ENCODE measurements around the gene DDX10. TPM values are rescaled to one million over a fixed set of nuclear protein-coding genes. Genes with fewer than 3 reads are reported as not detected.

DDX10 gene
- total and polyA plus RNA-seq, 3 experiments from 2014 or later, result 17.5 to 51.6 (median 49.8) TPM

DNA sequence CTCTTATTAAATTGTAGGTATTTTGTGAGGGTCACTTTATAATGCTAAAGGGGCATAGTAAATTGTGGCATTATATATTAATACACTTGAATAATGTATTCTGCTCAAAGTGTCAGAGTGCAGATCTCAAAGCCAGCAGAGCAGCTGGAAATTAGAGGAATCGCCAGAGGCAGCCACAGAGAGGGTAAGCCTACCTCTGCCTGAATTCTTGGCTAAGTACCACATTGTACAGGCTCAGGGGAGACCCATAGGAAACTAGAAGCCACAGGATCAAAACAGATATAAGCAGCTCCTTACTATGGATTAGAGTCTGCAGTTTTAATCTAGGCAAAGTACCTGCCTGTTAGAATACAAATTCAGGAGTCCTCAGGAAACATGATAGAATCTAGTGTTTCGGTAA lies 249.3 kb downstream of the DDX10 start:
- H3K4me1 ChIP-seq (ENCODE audit: insufficient read depth, low read length), result no peaks in the 10 kb centered on the region
- no peak for DNase-seq
- peaks cover 0 to 3% (median 0%) of the 10 kb centered on the region in 3 donors for H3K4me1 Mint-ChIP-seq
- H3K36me3 Mint-ChIP-seq, result peaks cover 18% of the 10 kb centered on the region in 3 donors
- H3K9me3 ChIP-seq (ENCODE audit: low read length), result no peaks in the 10 kb centered on the region
- no peak overlapping the region for H3K4me3 ChIP-seq (ENCODE audit: low read length)
- H3K27me3 ChIP-seq (ENCODE audit: insufficient read depth, low read length, poor library complexity, severe bottlenecking), result no peaks in the 10 kb centered on the region
- no peak overlapping the region for H3K4me3 Mint-ChIP-seq
- ChIA-PET CTCF (no interaction called here), POLR2A (no interaction called here)
- H3K27ac Mint-ChIP-seq, result no peak overlapping the region
- no peaks in the 10 kb centered on the region for H3K27me3 Mint-ChIP-seq
- no peaks in the 10 kb centered on the region for H3K36me3 ChIP-seq (ENCODE audit: insufficient read depth, low read length)
- no peaks in the 10 kb centered on the region for H3K9me3 Mint-ChIP-seq
- H3K27ac ChIP-seq (ENCODE audit: low read depth, low read length), result no peak overlapping the region

DNA sequence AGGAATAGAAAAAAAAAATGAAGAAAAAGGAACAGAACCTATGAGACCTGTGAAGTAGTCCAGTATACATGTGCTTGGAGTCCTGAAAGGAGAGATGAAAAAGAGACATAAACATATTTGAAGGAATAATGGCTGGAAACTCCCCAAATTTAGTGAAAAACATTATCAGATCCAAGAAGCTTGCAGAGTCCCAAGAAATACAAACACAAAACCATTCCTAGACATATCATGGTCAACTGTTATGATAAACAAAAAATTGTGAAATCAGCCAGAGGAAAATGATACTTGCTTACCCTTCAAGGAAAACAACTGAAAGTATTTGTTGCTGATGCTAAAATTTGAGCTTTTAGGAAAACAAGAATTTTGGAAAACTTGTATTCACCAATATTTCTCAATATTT lies 250.1 kb downstream of the DDX10 start:
- H3K27me3 Mint-ChIP-seq, result no peaks in the 10 kb centered on the region
- H3K4me1 Mint-ChIP-seq, result no peaks in the 10 kb centered on the region
- POLR2A ChIA-PET, result no interaction called here
- Histone ChIP-seq H3K27ac (ENCODE audit: low read depth, low read length) (no peak overlapping the region), H3K9me3 (ENCODE audit: low read length) (no peaks in the 10 kb centered on the region), H3K4me3 (ENCODE audit: low read length) (no peak overlapping the region), H3K4me1 (ENCODE audit: insufficient read depth, low read length) (no peaks in the 10 kb centered on the region), H3K36me3 (ENCODE audit: insufficient read depth, low read length) (no peaks in the 10 kb centered on the region), H3K27me3 (ENCODE audit: insufficient read depth, low read length, poor library complexity, severe bottlenecking) (no peaks in the 10 kb centered on the region)
- no peak overlapping the region for H3K27ac Mint-ChIP-seq
- no peak for DNase-seq
- H3K4me3 Mint-ChIP-seq, result no peak overlapping the region
- CTCF ChIA-PET, result no interaction called here
- peaks cover 17 to 25% (median 18%) of the 10 kb centered on the region in 3 donors for H3K36me3 Mint-ChIP-seq
- no peaks in the 10 kb centered on the region for H3K9me3 Mint-ChIP-seq

DNA sequence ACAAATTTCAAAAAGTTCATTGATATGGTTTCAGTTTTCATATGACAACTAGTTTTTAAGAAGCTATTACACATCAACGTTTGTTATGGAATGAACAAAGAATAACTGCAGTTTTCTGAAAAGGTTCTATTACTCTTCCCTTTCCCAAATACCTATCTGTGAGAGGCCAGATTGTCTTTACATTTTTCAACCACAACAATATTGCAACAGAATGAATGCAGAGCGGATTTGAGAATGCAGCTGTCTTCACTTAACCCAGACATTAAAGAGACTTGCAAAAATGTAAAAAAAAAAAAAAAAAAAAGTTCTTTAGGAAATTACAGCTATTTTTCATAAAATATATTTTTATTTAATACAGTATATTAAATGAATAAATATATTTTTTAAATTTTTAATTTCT lies 250.8 kb downstream of the DDX10 start:
- Histone ChIP-seq H3K27ac (ENCODE audit: low read depth, low read length) (no peak overlapping the region), H3K9me3 (ENCODE audit: low read length) (no peaks in the 10 kb centered on the region), H3K4me3 (ENCODE audit: low read length) (no peak overlapping the region), H3K4me1 (ENCODE audit: insufficient read depth, low read length) (no peaks in the 10 kb centered on the region), H3K36me3 (ENCODE audit: insufficient read depth, low read length) (no peaks in the 10 kb centered on the region), H3K27me3 (ENCODE audit: insufficient read depth, low read length, poor library complexity, severe bottlenecking) (no peaks in the 10 kb centered on the region)
- no peaks in the 10 kb centered on the region for H3K4me1 Mint-ChIP-seq
- CTCF ChIA-PET, result no interaction called here
- H3K36me3 Mint-ChIP-seq, result peaks cover 17 to 27% (median 19%) of the 10 kb centered on the region in 3 donors
- POLR2A ChIA-PET, result no interaction called here
- H3K4me3 Mint-ChIP-seq, result no peak overlapping the region
- DNase-seq, result no peak
- H3K9me3 Mint-ChIP-seq, result no peaks in the 10 kb centered on the region
- no peaks in the 10 kb centered on the region for H3K27me3 Mint-ChIP-seq
- H3K27ac Mint-ChIP-seq, result no peak overlapping the region

DNA sequence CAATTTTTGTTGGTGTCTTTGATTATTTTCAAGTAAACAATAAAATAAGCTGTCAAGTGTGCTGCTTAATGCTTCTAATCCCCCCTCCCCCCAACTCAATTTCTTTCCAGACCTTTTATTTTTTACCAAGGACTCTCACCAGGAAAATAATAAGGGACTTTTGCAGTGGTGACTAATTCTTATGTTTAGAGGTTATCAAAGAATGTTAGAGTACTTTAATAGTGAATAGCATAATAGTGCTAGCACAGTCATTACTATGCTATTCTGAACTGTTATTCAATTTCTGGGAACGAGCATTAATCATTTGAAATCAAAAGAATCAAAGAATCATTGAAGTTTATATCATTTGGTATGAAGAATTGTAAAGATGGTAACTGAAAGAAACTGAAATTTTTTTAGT lies 251.4 kb downstream of the DDX10 start:
- ChIA-PET POLR2A (no interaction called here), CTCF (no interaction called here)
- no peak overlapping the region for H3K4me3 Mint-ChIP-seq
- no peak for DNase-seq
- H3K27me3 Mint-ChIP-seq, result no peaks in the 10 kb centered on the region
- no peak overlapping the region for H3K4me3 ChIP-seq (ENCODE audit: low read length)
- no peaks in the 10 kb centered on the region for H3K27me3 ChIP-seq (ENCODE audit: insufficient read depth, low read length, poor library complexity, severe bottlenecking)
- no peaks in the 10 kb centered on the region for H3K4me1 ChIP-seq (ENCODE audit: insufficient read depth, low read length)
- peaks cover 17 to 30% (median 19%) of the 10 kb centered on the region in 3 donors for H3K36me3 Mint-ChIP-seq
- H3K9me3 ChIP-seq (ENCODE audit: low read length), result no peaks in the 10 kb centered on the region
- H3K4me1 Mint-ChIP-seq, result no peaks in the 10 kb centered on the region
- H3K36me3 ChIP-seq (ENCODE audit: insufficient read depth, low read length), result no peaks in the 10 kb centered on the region
- H3K27ac ChIP-seq (ENCODE audit: low read depth, low read length), result no peak overlapping the region
- no peaks in the 10 kb centered on the region for H3K9me3 Mint-ChIP-seq
- no peak overlapping the region for H3K27ac Mint-ChIP-seq

DNA sequence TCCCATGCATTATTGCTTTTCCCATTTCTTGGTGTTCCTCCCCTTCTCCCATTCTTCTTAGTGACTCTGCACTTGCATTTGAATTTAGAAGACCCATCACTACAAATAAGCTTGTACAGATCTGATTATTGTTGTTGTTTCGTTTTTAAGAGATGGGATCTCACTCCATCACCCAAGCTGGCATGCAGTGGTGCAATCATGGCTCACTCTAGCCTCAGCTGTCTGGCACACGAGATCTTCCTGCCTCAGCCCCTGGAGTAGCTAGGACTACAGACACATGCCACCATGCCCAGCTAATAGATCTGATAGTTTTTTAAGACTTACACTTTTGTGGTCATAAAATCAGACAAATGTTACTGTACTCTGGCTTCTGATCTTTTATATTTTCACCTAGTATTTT lies 252.1 kb downstream of the DDX10 start:
- POLR2A ChIA-PET, result no interaction called here
- Mint-ChIP-seq H3K27me3 (no peaks in the 10 kb centered on the region), H3K27ac (no peak overlapping the region), H3K4me1 (no peaks in the 10 kb centered on the region), H3K9me3 (no peaks in the 10 kb centered on the region), H3K4me3 (no peak overlapping the region), H3K36me3 (peaks cover 17 to 30% (median 19%) of the 10 kb centered on the region in 3 donors)
- H3K9me3 ChIP-seq (ENCODE audit: low read length), result no peaks in the 10 kb centered on the region
- H3K36me3 ChIP-seq (ENCODE audit: insufficient read depth, low read length), result no peaks in the 10 kb centered on the region
- CTCF ChIA-PET, result no interaction called here
- no peaks in the 10 kb centered on the region for H3K27me3 ChIP-seq (ENCODE audit: insufficient read depth, low read length, poor library complexity, severe bottlenecking)
- no peaks in the 10 kb centered on the region for H3K4me1 ChIP-seq (ENCODE audit: insufficient read depth, low read length)
- no peak for DNase-seq
- H3K4me3 ChIP-seq (ENCODE audit: low read length), result no peak overlapping the region
- H3K27ac ChIP-seq (ENCODE audit: low read depth, low read length), result no peak overlapping the region

DNA sequence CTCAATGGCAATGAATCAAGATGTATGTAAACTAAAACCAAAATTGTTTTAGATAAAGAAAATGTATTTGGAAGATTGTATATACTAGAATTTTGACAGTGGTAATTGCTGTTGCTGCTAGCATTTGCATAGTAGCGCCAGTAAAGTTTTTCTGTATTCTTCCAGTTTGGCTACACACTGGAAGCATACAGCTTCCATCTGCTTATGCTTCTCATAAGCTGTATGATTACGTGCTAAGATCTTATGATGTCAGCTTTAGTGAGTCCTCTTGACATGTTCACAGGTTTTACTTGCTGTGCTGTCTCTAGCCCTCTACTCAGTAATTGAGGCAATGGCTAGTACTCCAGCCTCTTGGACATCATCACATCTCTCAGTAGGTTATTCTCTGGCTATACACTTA lies 256.3 kb downstream of the DDX10 start:
- no peak overlapping the region for H3K4me3 ChIP-seq (ENCODE audit: low read length)
- H3K27me3 ChIP-seq (ENCODE audit: insufficient read depth, low read length, poor library complexity, severe bottlenecking), result no peaks in the 10 kb centered on the region
- ChIA-PET POLR2A (no interaction called here), CTCF (no interaction called here)
- no peaks in the 10 kb centered on the region for H3K4me1 ChIP-seq (ENCODE audit: insufficient read depth, low read length)
- Mint-ChIP-seq H3K4me1 (peaks cover 0 to 2% (median 0%) of the 10 kb centered on the region in 3 donors), H3K9me3 (no peaks in the 10 kb centered on the region), H3K27ac (no peak overlapping the region), H3K27me3 (no peaks in the 10 kb centered on the region), H3K4me3 (no peak overlapping the region), H3K36me3 (peaks cover 17 to 31% (median 20%) of the 10 kb centered on the region in 3 donors)
- DNase-seq, result no peak
- no peaks in the 10 kb centered on the region for H3K36me3 ChIP-seq (ENCODE audit: insufficient read depth, low read length)
- no peak overlapping the region for H3K27ac ChIP-seq (ENCODE audit: low read depth, low read length)
- H3K9me3 ChIP-seq (ENCODE audit: low read length), result no peaks in the 10 kb centered on the region

DNA sequence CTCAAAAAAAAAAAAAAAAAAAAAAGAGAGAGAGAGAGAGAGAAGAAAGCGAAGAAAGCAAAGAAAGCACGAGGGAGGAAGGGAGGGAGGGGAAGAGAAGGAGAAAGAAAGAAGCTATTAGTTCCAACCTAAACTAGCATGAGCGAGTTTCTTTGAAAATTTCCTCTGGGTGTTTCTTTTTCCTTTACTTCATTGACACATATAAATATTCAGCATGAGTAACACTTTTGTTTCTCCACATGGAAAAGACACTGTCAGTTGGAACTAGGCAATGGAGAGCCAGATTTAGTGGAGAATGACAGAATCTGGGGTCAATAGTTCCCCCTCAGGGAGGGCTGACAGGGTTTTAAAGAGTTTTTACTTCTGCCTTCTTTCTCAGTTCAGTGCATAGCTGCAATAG lies 257.4 kb downstream of the DDX10 start:
- H3K4me1 Mint-ChIP-seq, result peaks cover 0 to 2% (median 0%) of the 10 kb centered on the region in 3 donors
- no peak overlapping the region for H3K27ac Mint-ChIP-seq
- no peaks in the 10 kb centered on the region for H3K4me1 ChIP-seq (ENCODE audit: insufficient read depth, low read length)
- ChIA-PET POLR2A (no interaction called here), CTCF (no interaction called here)
- no peaks in the 10 kb centered on the region for H3K9me3 Mint-ChIP-seq
- peaks cover 17 to 26% (median 17%) of the 10 kb centered on the region in 3 donors for H3K36me3 Mint-ChIP-seq
- H3K36me3 ChIP-seq (ENCODE audit: insufficient read depth, low read length), result no peaks in the 10 kb centered on the region
- H3K27ac ChIP-seq (ENCODE audit: low read depth, low read length), result no peak overlapping the region
- no peaks in the 10 kb centered on the region for H3K9me3 ChIP-seq (ENCODE audit: low read length)
- no peak overlapping the region for H3K4me3 Mint-ChIP-seq
- H3K27me3 Mint-ChIP-seq, result no peaks in the 10 kb centered on the region
- H3K4me3 ChIP-seq (ENCODE audit: low read length), result no peak overlapping the region
- no peaks in the 10 kb centered on the region for H3K27me3 ChIP-seq (ENCODE audit: insufficient read depth, low read length, poor library complexity, severe bottlenecking)
- no peak for DNase-seq

DNA sequence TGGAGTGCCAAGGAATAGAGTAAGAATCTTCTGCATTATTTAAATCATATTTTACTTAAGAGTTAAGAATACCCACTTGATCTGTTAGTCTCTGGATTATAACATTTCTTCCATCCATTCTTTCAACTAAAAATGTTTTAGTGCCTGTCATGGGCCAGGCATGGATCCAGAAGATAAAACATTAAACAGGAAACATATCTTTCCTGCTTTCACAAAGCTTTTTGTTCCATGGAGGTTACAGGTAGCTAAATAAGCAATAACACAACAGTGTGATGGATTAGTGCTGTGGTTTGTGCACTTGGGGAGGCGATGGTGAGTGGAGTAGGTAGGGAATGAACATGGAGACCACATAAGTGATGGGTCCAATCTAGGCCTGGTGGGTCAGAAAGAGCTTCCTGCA lies 258.5 kb downstream of the DDX10 start:
- H3K9me3 ChIP-seq (ENCODE audit: low read length), result no peaks in the 10 kb centered on the region
- no peaks in the 10 kb centered on the region for H3K27me3 ChIP-seq (ENCODE audit: insufficient read depth, low read length, poor library complexity, severe bottlenecking)
- POLR2A ChIA-PET, result no interaction called here
- no peak overlapping the region for H3K4me3 ChIP-seq (ENCODE audit: low read length)
- no peaks in the 10 kb centered on the region for H3K4me1 ChIP-seq (ENCODE audit: insufficient read depth, low read length)
- no peaks in the 10 kb centered on the region for H3K36me3 ChIP-seq (ENCODE audit: insufficient read depth, low read length)
- Mint-ChIP-seq H3K4me3 (no peak overlapping the region), H3K27me3 (no peaks in the 10 kb centered on the region), H3K4me1 (peaks cover 0 to 2% (median 0%) of the 10 kb centered on the region in 3 donors), H3K36me3 (peaks cover 9 to 18% (median 12%) of the 10 kb centered on the region in 3 donors), H3K27ac (peak overlapping the region in 1 of 8 donors; percentile 12), H3K9me3 (no peaks in the 10 kb centered on the region)
- no peak overlapping the region for H3K27ac ChIP-seq (ENCODE audit: low read depth, low read length)
- CTCF ChIA-PET, result no interaction called here
- no peak for DNase-seq
